A673 (cell line): ENCODE data around the gene GTPBP8. TPM values are rescaled to one million over a fixed set of nuclear protein-coding genes. Genes with fewer than 3 reads are reported as not detected.

Experiments used
- BruUV-seq: library from RNA; stranded (reverse); fragments of 400-500 nt; replicated peaks from 2 replicates; lab custom pipeline; 2021; lab: Mats Ljungman, UMichigan
- CTCF ChIA-PET: fragments of 300-600 bp; sonication (Branson Sonifier 250); formaldehyde crosslinking; loops from one replicate; lab custom pipeline; 2022; ENCODE audit warnings: antibody characterized with exemption; lab: Charles Lee
- POLR2A ChIA-PET: fragments of 300-600 bp; sonication (Branson Sonifier 250); formaldehyde crosslinking; loops from one replicate; lab custom pipeline; 2022; ENCODE audit warnings: antibody characterized with exemption; ENCODE audit not compliant: low non-redundant PET; lab: Charles Lee
- DNase-seq: peaks from one replicate; pipeline ENCODE4 v3.0.0-alpha.2; 2015; ENCODE audit warnings: low spot score
- H3K27ac ChIP-seq: fragments of 200-600 bp; sonication (generic); 2 replicates; pipeline ENCODE4 v1.5.1; 2016; ENCODE audit warnings: mixed run types, low read depth, mild to moderate bottlenecking, mixed read lengths, antibody characterized with exemption, low read length; ENCODE audit not compliant: poor library complexity, severe bottlenecking
- H3K27me3 ChIP-seq: fragments of 200-600 bp; sonication (generic); replicated peaks from 2 replicates; pipeline ENCODE4 v1.6.1; 2017; ENCODE audit warnings: mixed run types, low read depth, mild to moderate bottlenecking, mixed read lengths, antibody characterized with exemption, low read length; ENCODE audit not compliant: insufficient read depth, poor library complexity
- H3K36me3 ChIP-seq: fragments of 200-600 bp; sonication (generic); 2 replicates; pipeline ENCODE4 v1.6.1; 2016; ENCODE audit warnings: mixed run types, mild to moderate bottlenecking, mixed read lengths, antibody characterized with exemption, low read length; ENCODE audit not compliant: insufficient read depth, poor library complexity, severe bottlenecking
- H3K4me1 ChIP-seq: fragments of 200-600 bp; sonication (generic); 2 replicates; pipeline ENCODE4 v1.6.1; 2017; ENCODE audit warnings: mixed run types, mild to moderate bottlenecking, mixed read lengths, antibody characterized with exemption, low read length; ENCODE audit not compliant: insufficient read depth, poor library complexity, severe bottlenecking
- H3K4me3 ChIP-seq: fragments of 200-600 bp; sonication (generic); 2 replicates; pipeline ENCODE4 v1.5.1; 2016; ENCODE audit warnings: low read depth, mixed run types, mild to moderate bottlenecking, mixed read lengths, low read length; ENCODE audit not compliant: poor library complexity, severe bottlenecking
- H3K9me3 ChIP-seq: fragments of 200-600 bp; sonication (generic); 2 replicates; pipeline ENCODE4 v1.6.1; 2016; ENCODE audit warnings: mixed run types, low read depth, mild to moderate bottlenecking, mixed read lengths, antibody characterized with exemption, low read length; ENCODE audit not compliant: poor library complexity, severe bottlenecking
- CTCF ChIP-seq: fragments of 300-800, 200-600 bp; sonication (generic); conservative IDR thresholded peaks from 2 replicates; pipeline ENCODE4 v1.5.1; 2017; ENCODE audit warnings: low read depth, mild to moderate bottlenecking, antibody characterized with exemption, low read length, moderate library complexity, mixed read lengths
- EZH2 ChIP-seq: fragments of 200-600 bp; sonication (generic); IDR thresholded peaks from 2 replicates; pipeline ENCODE4 v1.6.1; 2017; ENCODE audit warnings: borderline replicate concordance, low read depth, mild to moderate bottlenecking, mixed read lengths, antibody characterized with exemption, low read length; ENCODE audit not compliant: poor library complexity, severe bottlenecking
- intact Hi-C: fragments of 100-400 bp; cut with micrococcal nuclease; formaldehyde crosslinking; loops from one replicate; pipeline ENCODE4 v1.10.0; 2022; ENCODE audit not compliant: unreplicated experiment
- total RNA-seq: library from RNA; stranded (reverse); gene quantifications from 2 replicates; pipeline ENCODE4 v1.2.3, GENCODE V29; 2021

GTPBP8 gene
- total RNA-seq, 1 experiment from 2014 or later, result 21.5 TPM

GRCh38 chr3:113051302-113051711 is 60.5 kb downstream of the GTPBP8 start:
- H3K36me3 ChIP-seq, result no peaks in the 10 kb centered on the region
- ChIA-PET CTCF (interaction anchor here (0.6 to 0.8 kb wide), 2 partner anchors 237 to 252 kb away, joined by 4 to 7 read pairs; no protein-coding TSS in a partner anchor), POLR2A (no interaction called here)
- H3K4me3 ChIP-seq, result no peak overlapping the region
- intact Hi-C loops, result loop anchor here (1.0 to 2.0 kb wide), 3 partner anchors 237 to 575 kb away; no protein-coding TSS in a partner anchor
- H3K27me3 ChIP-seq, result peaks cover 15% of the 10 kb centered on the region
- no peak overlapping the region for H3K27ac ChIP-seq
- peaks cover 22% of the 10 kb centered on the region for H3K4me1 ChIP-seq
- peak; percentile 87 for DNase-seq
- no peak for TF ChIP-seq EZH2
- peak; percentile 86 for TF ChIP-seq CTCF
- no TSS peak for BruUV-seq
- H3K9me3 ChIP-seq, result no peaks in the 10 kb centered on the region

Other genes with a start within 250 kb of the GTPBP8 start
- not detected in 2 replicates for gene CD200R1L, start 144.1 kb upstream of the GTPBP8 start, total RNA-seq
- gene CD200R1, start 15.9 kb upstream of the GTPBP8 start, total RNA-seq, result not detected in 2 replicates
- gene BOC, start 220.6 kb downstream of the GTPBP8 start, total RNA-seq, result 1.2 and 1.7 TPM in 2 replicates